Neuronal stem cell (in vitro differentiated cells): ENCODE measurements around the gene SORCS3.
A peak's percentile ranks its signal among the peaks of the same experiment; 100 is the strongest.

Source experiments
- DNase-seq: peaks from one replicate; pipeline ENCODE4 v3.0.0-alpha.2; 2013; ENCODE audit warnings: low spot score
- H2AFZ ChIP-seq: one replicate; pipeline ENCODE4 v1.6.1; 2013; ENCODE audit warnings: mild to moderate bottlenecking, low read length, inconsistent platforms
- H2AK5ac ChIP-seq: 2 replicates; pipeline ENCODE4 v1.6.1; 2013; ENCODE audit warnings: low read depth, mild to moderate bottlenecking, inconsistent platforms, low read length, moderate library complexity, mixed read lengths
- H2BK120ac ChIP-seq: 2 replicates; pipeline ENCODE4 v1.6.1; 2013; ENCODE audit warnings: low read depth, mild to moderate bottlenecking, inconsistent platforms, low read length, moderate library complexity, mixed read lengths
- H2BK12ac ChIP-seq: one replicate; pipeline ENCODE4 v1.6.1; 2013; ENCODE audit warnings: low read length, inconsistent platforms
- H2BK15ac ChIP-seq: 2 replicates; pipeline ENCODE4 v1.6.1; 2013; ENCODE audit warnings: mild to moderate bottlenecking, low read length, inconsistent platforms, mixed read lengths
- H2BK5ac ChIP-seq: one replicate; pipeline ENCODE4 v1.6.1; 2013; ENCODE audit warnings: inconsistent platforms, mild to moderate bottlenecking, low read length, moderate library complexity
- H3K14ac ChIP-seq: one replicate; pipeline ENCODE4 v1.6.1; 2013; ENCODE audit warnings: low read length, inconsistent platforms
- H3K18ac ChIP-seq: 2 replicates; pipeline ENCODE4 v1.6.1; 2013; ENCODE audit warnings: low read length, inconsistent platforms
- H3K23ac ChIP-seq: 2 replicates; pipeline ENCODE4 v1.6.1; 2013; ENCODE audit warnings: low read depth, mild to moderate bottlenecking, mixed read lengths, low read length, inconsistent platforms; ENCODE audit not compliant: poor library complexity
- H3K27ac ChIP-seq: replicated peaks from 3 replicates; pipeline ENCODE4 v1.5.1; 2013; ENCODE audit warnings: low read length, inconsistent platforms
- H3K27me3 ChIP-seq, 3 experiments: 2 replicates each; pipeline ENCODE4 v1.6.1; 2013; ENCODE audit warnings: low read length in 3 of 3, mild to moderate bottlenecking in 2 of 3, inconsistent platforms in 1 of 3, low read depth in 1 of 3, mixed read lengths in 1 of 3, moderate library complexity in 1 of 3; ENCODE audit not compliant: control insufficient read depth in 3 of 3, insufficient read depth in 3 of 3
- H3K36me3 ChIP-seq, 2 donors: replicated peaks in 1 of 2; 2 replicates each; pipeline ENCODE4 v1.6.1; 2013; ENCODE audit warnings: low read length in 2 of 2; ENCODE audit not compliant: control insufficient read depth in 2 of 2, insufficient read depth in 2 of 2
- H3K4ac ChIP-seq: 2 replicates; pipeline ENCODE4 v1.6.1; 2013; ENCODE audit warnings: inconsistent platforms, mild to moderate bottlenecking, low read length, moderate library complexity
- H3K4me1 ChIP-seq, 2 donors: 1 replicate in 1 of 2; 2 replicates in 1 of 2; pipeline ENCODE4 v1.6.1; 2013; ENCODE audit warnings: low read length in 2 of 2, low read depth in 1 of 2; ENCODE audit not compliant: control insufficient read depth in 2 of 2, insufficient read depth in 1 of 2
- H3K4me2 ChIP-seq: one replicate; pipeline ENCODE4 v1.6.1; 2013; ENCODE audit warnings: mild to moderate bottlenecking, low read length, inconsistent platforms; ENCODE audit not compliant: insufficient read depth, poor library complexity, severe bottlenecking
- H3K4me3 ChIP-seq, 2 donors: 2 replicates each; pipeline ENCODE4 v1.5.1; 2013; ENCODE audit warnings: low read length in 2 of 2, mild to moderate bottlenecking in 2 of 2, inconsistent platforms in 1 of 2, moderate library complexity in 1 of 2
- H3K79me1 ChIP-seq: one replicate; pipeline ENCODE4 v1.6.1; 2013; ENCODE audit warnings: low read depth, mild to moderate bottlenecking, inconsistent platforms, low read length, moderate library complexity
- H3K9ac ChIP-seq: one replicate; pipeline ENCODE4 v1.6.1; 2013; ENCODE audit warnings: mild to moderate bottlenecking, low read depth, low read length, inconsistent platforms; ENCODE audit not compliant: poor library complexity
- H3K9me3 ChIP-seq, 2 donors: replicated peaks in 1 of 2; 2 replicates each; pipeline versions ENCODE3 to v1.6.1; 2013; ENCODE audit warnings: low read length in 2 of 2, mild to moderate bottlenecking in 2 of 2, inconsistent platforms in 1 of 2, low read depth in 1 of 2, mixed read lengths in 1 of 2, moderate library complexity in 1 of 2; ENCODE audit not compliant: control insufficient read depth in 2 of 2, insufficient read depth in 1 of 2
- H4K8ac ChIP-seq: one replicate; pipeline ENCODE4 v1.6.1; 2013; ENCODE audit warnings: low read depth, mild to moderate bottlenecking, inconsistent platforms, low read length, moderate library complexity
- H4K91ac ChIP-seq: one replicate; pipeline ENCODE4 v1.6.1; 2013; ENCODE audit warnings: low read length, low read depth, mild to moderate bottlenecking, inconsistent platforms; ENCODE audit not compliant: poor library complexity
- WGBS, 2 donors: extraction: QIAGEN DNeasy Blood & Tissue Kit; methylation state at CpG; one replicate each; pipeline ENCODE4 v1.1.7; 2013; ENCODE audit warnings: missing lambda C conversion rate in 2 of 2, mixed read lengths in 1 of 2; ENCODE audit not compliant: insufficient read length in 2 of 2, insufficient replicate concordance in 1 of 2; ENCODE audit errors: extremely low coverage in 2 of 2; 5-methylcytosine and 5-hydroxymethylcytosine counted together

SORCS3 gene

DNA sequence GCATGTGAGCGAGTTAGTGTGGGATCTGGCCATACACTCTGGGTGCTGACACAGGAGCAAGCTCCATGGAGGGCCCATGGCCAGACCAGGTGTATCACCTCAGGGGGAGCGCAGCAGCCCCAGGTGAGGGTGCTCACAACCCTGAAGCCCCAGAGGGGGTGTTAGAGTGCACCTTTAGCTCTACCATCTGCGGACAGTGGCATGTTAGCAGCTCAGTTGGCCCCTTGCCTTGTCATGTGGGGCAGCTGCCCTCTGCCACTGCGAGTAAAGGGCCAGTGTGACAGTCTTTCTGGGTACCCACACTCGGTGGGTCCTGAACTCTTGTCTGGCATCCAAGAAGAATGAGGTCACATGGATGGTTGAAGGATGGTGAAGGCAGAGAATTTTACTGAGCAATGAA lies 600.2 kb downstream of the SORCS3 start:
- no peak overlapping the region for H4K91ac ChIP-seq
- no peak for DNase-seq
- peaks cover 0 to 6% of the 10 kb centered on the region in 2 donors for H3K4me1 ChIP-seq
- no peaks in the 10 kb centered on the region for H3K79me1 ChIP-seq
- no peak overlapping the region for H3K14ac ChIP-seq
- no peak overlapping the region for H3K9ac ChIP-seq
- no peak overlapping the region for H3K23ac ChIP-seq
- H3K4me2 ChIP-seq = no peak overlapping the region
- no peak overlapping the region for H2BK12ac ChIP-seq
- H4K8ac ChIP-seq = no peak overlapping the region
- no peaks in the 10 kb centered on the region for H3K9me3 ChIP-seq
- no peak overlapping the region for H3K18ac ChIP-seq
- no peaks in the 10 kb centered on the region for H3K36me3 ChIP-seq
- no peak overlapping the region for H2AFZ ChIP-seq
- peaks cover 0 to 3% (median 2%) of the 10 kb centered on the region in 3 experiments for H3K27me3 ChIP-seq
- peak overlapping the region; percentile 74 for H2AK5ac ChIP-seq
- no peak overlapping the region for H3K4me3 ChIP-seq
- WGBS, 2 donors = no CpG with 5 or more reads among the region's 5 CpGs
- H3K27ac ChIP-seq = no peak overlapping the region
- H2BK15ac ChIP-seq = no peak overlapping the region
- no peak overlapping the region for H2BK120ac ChIP-seq
- no peak overlapping the region for H3K4ac ChIP-seq
- H2BK5ac ChIP-seq = no peak overlapping the region

DNA sequence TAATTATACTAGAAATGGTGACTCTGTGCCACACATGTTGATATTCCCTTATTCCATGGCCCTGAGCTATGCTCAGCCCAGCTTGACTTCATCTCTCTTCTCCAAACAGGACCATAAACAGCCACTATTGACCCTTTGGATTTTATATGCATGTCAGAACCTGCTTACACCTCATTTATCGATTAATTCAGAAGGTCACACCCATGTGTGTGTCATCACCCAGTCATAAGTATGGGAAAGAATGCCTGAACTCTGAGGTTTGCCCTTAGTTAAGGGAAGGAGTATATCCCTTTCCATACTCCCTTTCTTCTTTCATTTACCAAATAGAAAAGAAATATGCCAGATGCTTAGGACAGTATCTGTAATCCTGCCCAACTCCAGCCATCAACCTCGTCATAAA lies 602.3 kb downstream of the SORCS3 start:
- no peak overlapping the region for H3K14ac ChIP-seq
- H2BK120ac ChIP-seq = no peak overlapping the region
- no peak overlapping the region for H3K4me2 ChIP-seq
- H3K4me1 ChIP-seq = peaks cover 0 to 6% of the 10 kb centered on the region in 2 donors
- no CpG with 5 or more reads among the region's 2 CpGs for WGBS, 2 donors
- no peak overlapping the region for H2BK12ac ChIP-seq
- no peak overlapping the region for H3K23ac ChIP-seq
- H3K27ac ChIP-seq = no peak overlapping the region
- no peak overlapping the region for H2AK5ac ChIP-seq
- peaks cover 0 to 3% (median 0%) of the 10 kb centered on the region in 3 experiments for H3K27me3 ChIP-seq
- no peak for DNase-seq
- no peak overlapping the region for H3K4me3 ChIP-seq
- no peak overlapping the region for H4K91ac ChIP-seq
- H3K36me3 ChIP-seq = no peaks in the 10 kb centered on the region
- no peak overlapping the region for H2AFZ ChIP-seq
- H3K9ac ChIP-seq = no peak overlapping the region
- no peak overlapping the region for H4K8ac ChIP-seq
- no peaks in the 10 kb centered on the region for H3K9me3 ChIP-seq
- no peak overlapping the region for H2BK15ac ChIP-seq
- no peak overlapping the region for H3K18ac ChIP-seq
- H3K4ac ChIP-seq = no peak overlapping the region
- no peaks in the 10 kb centered on the region for H3K79me1 ChIP-seq
- no peak overlapping the region for H2BK5ac ChIP-seq

DNA sequence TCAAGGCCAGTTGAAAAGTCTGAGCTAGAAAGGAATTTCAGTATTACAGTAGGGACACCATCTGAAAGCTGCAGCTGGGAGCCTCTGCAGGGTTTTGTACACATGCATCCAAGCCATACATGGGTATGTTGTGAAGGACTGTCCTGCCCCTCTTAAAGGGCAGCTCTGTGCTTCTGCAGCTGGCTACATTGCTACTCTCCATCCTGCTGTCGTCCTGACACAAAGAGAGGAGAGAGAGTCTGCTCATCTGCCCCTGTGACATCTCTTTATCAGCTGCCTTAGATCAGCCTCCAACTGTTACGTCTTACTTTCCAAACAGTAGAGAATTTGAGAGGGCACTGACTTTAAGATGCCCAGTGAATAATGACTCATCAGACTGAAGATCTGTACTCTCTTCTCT lies 602.7 kb downstream of the SORCS3 start:
- Histone ChIP-seq H3K4ac (peak overlapping the region; percentile 14), H4K8ac (no peak overlapping the region), H3K27ac (no peak overlapping the region), H3K9ac (no peak overlapping the region), H3K36me3 (no peaks in the 10 kb centered on the region), H3K9me3 (no peaks in the 10 kb centered on the region), H2BK15ac (no peak overlapping the region), H2AK5ac (no peak overlapping the region), H3K23ac (no peak overlapping the region), H2AFZ (no peak overlapping the region), H3K4me1 (peaks cover 0 to 6% of the 10 kb centered on the region in 2 donors), H3K14ac (no peak overlapping the region), H3K4me2 (no peak overlapping the region), H2BK12ac (no peak overlapping the region), H3K18ac (no peak overlapping the region), H2BK5ac (no peak overlapping the region), H4K91ac (no peak overlapping the region), H3K27me3 (peaks cover 0 to 3% (median 0%) of the 10 kb centered on the region in 3 experiments), H3K79me1 (no peaks in the 10 kb centered on the region), H2BK120ac (no peak overlapping the region), H3K4me3 (no peak overlapping the region)
- DNase-seq = no peak
- no CpG with 5 or more reads among the region's 2 CpGs for WGBS, 2 donors

DNA sequence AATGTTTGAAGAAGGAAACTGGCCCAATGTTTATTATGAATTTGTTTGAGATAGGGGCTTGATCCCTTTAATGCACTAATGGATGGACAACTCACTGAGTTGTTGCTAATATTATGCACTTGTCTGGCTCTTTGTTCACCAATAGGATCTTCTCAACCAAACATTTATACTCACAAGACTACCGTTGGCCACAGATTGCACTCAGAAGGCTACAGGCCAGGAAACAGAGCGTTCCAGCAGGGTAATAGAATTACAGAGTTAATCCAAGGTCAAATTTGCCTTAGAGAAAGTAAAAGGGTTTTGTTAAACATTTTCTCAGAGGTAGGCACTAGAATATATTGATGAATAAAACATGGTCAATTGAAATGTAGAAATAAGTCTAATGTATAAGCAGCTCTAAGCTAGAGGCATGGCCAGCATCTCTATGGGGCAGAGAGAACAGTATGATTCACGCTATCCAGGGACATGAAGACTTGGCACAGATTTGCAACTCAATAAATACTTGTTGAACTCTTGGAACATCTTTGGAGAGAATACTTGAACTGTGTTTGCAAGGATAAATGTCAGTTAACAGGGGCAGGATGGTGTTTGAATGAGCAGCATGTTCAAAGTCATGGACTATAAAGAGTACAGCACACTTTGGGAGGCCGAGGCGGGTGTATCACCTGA lies 606.9 kb downstream of the SORCS3 start:
- Histone ChIP-seq H3K27me3 (no peaks in the 10 kb centered on the region), H2BK120ac (no peak overlapping the region), H3K79me1 (no peaks in the 10 kb centered on the region), H3K4me1 (no peaks in the 10 kb centered on the region), H3K14ac (no peak overlapping the region), H3K18ac (no peak overlapping the region), H3K4ac (no peak overlapping the region), H4K8ac (no peak overlapping the region), H2BK15ac (no peak overlapping the region), H2BK5ac (no peak overlapping the region), H3K9me3 (no peaks in the 10 kb centered on the region), H3K23ac (no peak overlapping the region), H2AK5ac (no peak overlapping the region), H2AFZ (no peak overlapping the region), H3K9ac (no peak overlapping the region), H4K91ac (no peak overlapping the region), H3K4me3 (no peak overlapping the region), H3K27ac (no peak overlapping the region), H2BK12ac (no peak overlapping the region), H3K36me3 (no peaks in the 10 kb centered on the region), H3K4me2 (no peak overlapping the region)
- WGBS, 2 donors = no CpG with 5 or more reads among the region's 5 CpGs
- no peak for DNase-seq
